GM12875 (cell line): ENCODE data around the gene TVP23A.

Experiments
- H3K4me3 ChIP-seq: one replicate; pipeline ENCODE4 v1.5.1; 2011; ENCODE audit warnings: low read depth, low read length, control low read depth
- CTCF ChIP-seq: IDR thresholded peaks from 2 replicates; pipeline ENCODE4 v1.5.1; 2011; ENCODE audit warnings: low read depth, mild to moderate bottlenecking, control low read depth, inconsistent platforms, low read length, moderate library complexity, borderline replicate concordance; ENCODE audit not compliant: insufficient read depth

TVP23A gene

GRCh38 chr16:10770907-10771306 lies 47.7 kb downstream of the TVP23A start:
- no peak overlapping the region for H3K4me3 ChIP-seq
- no peak for TF ChIP-seq CTCF

DNA sequence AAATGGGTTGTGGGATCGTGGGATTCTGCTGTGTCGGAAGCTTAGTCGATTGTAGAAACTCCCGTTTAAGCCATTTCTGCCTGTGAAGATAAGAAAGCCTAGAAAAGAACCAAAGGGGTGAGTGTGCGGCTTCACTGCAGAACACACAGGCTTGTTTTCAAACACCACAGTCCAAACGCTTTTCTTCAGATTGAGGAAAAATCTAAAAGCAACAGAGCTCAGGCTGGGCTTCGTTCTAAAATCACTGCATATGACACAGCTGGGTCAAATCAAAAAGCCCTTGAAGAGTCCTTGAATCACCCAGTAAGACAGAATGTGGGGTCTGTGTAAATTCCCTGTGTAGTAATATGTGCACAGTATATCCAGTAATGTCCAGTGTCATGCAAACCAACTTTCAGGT lies 49.2 kb downstream of the TVP23A start:
- H3K4me3 ChIP-seq: no peak overlapping the region
- no peak for TF ChIP-seq CTCF

DNA sequence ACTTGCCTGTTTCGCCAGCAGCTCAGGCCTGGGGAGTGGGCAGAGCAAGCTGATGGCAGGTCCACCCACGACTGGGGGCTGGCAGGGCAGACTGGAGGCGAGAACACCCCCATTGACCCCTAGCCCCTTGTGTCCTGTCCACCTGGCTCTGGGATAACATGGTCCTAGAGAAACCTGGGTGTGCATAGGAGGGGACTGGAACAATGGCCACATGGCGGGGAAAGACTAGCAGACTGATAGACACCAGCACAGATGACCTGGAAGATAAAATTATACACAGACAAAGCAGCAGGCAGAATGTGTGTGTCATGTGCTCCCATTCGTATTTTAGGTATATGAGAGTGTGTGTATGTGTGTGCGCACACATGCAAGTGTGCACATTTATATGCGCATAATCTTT lies 51.5 kb downstream of the TVP23A start:
- TF ChIP-seq CTCF: no peak

GRCh38 chr16:10765772-10766171 lies 52.8 kb downstream of the TVP23A start:
- H3K4me3 ChIP-seq: no peak overlapping the region
- TF ChIP-seq CTCF: no peak

More for the DNA sequence above, 51.5 kb downstream of the TVP23A start:
- no peak overlapping the region for H3K4me3 ChIP-seq

DNA sequence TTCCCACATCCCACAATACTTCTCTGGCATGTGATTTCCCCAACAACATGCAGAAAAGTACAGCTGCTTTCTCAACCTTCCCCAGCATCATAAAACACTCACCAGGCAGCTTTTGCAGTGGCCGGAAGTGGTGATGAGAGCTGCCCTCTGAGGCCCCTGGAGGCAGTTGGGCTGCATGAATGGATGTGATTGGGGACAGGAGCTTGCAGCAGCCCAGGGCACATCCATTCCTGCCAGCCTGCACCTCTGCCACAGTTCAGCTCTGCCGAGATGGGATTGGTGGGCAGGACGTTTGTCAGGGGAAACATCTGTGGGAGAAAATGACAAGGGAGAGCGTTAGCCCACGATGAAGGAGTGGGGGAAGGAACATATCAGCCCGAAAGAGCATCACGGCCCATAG lies 55.1 kb downstream of the TVP23A start:
- no peak for TF ChIP-seq CTCF

DNA sequence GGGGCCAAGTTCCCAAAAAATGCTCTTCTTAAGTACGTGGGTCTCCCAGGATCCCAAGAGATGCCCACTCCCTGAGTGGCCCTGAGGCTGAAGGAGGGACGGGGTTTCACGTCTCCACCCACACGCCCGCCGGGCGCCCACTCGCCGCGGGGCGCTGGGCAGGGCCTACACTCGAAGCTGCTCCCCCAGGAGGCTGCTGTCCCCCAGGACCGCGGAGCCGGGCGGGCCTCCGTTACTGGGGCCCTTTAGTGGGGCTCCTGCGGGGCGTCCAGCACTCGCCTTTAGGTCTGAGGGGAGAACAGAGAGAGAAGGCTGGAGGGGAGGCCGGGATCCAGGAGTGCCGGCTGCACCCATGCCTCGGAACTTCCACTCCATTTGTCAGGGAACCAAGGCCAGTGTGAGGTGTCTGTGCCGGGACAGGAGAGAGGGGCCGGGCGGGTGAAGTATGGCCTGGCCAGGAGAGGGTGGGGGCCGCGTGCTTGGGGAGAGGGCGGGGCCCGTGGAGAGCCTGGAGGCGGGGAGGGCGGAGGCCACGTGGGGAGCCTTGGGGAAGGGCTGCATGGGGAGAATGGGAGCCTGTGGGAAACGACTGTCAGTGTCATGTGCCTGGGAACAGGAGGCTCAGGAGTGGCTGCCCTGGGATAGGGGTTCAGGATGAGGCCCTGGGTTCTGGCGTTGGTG lies 56.1 kb downstream of the TVP23A start:
- H3K4me3 ChIP-seq: no peak overlapping the region
- TF ChIP-seq CTCF: no peak

More for the DNA sequence above, 55.1 kb downstream of the TVP23A start:
- H3K4me3 ChIP-seq: no peak overlapping the region

DNA sequence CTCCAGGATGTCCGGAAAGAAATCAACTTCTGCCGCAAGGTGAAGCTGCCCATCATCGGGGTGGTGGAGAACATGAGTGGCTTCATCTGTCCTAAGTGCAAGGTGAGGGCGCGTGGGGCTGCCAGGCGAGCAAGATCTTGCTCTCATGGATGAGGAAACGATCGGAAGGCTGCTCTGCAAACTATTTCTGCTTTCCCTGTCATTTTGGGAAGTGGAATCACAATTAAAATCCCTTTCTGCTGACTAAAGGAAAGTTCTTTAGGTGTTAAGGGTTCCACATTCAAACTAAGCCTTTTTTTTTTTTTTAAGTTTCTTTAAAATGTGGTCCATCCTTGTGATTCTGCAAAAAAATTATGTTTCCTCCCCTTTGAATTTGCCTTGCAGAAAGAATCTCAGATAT lies 57.2 kb downstream of the TVP23A start:
- H3K4me3 ChIP-seq: no peak overlapping the region
- no peak for TF ChIP-seq CTCF
